Activated CD4-positive, alpha-beta T cell treated with anti-CD3 and anti-CD28 coated beads, Interleukin-2, amount 50 U/mL, for 1 hour (primary cell): ENCODE results near the gene MDC1.
"Not testable (repeated sequence)": the region's sequence is repeated elsewhere in the genome, so short reads cannot be mapped to it uniquely, and the experiment has no call there.

Experiments
- DNase-seq: peaks from one replicate; pipeline ENCODE4 v3.0.0-alpha.2; 2020

Gene MDC1

GRCh38 chr6:30744054-30744805 lies 27.1 kb upstream of the MDC1 start, which contains the start of gene IER3:
IER3 (minus strand) TSS chr6:30744547; CDS start chr6:30744518, 29 bp downstream.
- DNase-seq = peak; percentile 65

DNA sequence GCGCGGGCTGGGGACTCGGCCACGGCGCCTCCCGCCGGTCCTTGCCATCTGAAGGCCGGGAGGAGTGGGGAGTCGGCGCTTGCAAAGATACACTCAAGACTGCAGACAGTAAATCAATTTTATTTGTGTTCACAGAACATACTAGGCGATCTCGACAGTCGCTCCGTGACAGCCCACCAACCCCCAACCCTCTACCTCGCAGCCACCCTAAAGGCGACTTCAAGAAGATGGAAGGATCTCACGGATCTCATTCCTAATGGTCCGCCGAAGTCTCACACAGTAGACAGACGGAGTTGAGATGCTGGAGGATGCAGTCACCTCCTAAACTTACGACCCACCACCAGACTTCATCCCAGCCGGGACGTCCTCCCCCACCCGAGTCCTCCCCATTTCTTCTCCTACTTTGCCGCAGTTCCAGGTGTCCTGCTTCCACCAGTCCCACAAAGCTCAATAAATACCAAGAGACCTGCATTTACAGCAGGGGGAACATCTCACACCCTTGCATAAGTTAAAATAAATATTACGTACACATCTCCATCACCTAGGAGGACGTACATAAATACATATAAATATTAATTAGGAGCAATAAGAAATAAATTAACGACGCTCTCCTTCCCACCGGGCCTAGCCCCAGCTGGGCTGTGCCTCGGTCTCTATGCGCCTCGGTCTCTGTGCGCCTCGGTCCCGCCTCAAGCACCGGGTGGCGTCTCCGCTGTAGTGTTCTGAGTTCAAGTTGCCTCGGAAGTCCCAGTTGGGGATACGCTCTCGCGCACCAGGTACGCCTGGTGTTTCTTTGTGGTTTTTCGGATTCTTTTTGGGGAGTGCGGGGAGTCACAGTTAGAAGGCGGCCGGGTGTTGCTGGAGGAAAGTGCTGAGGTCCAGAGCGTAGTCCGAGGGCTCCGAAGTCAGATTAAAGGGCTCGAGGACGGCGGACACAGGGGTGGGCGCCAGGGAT lies 26.3 kb upstream of the MDC1 start:
- no peak for DNase-seq

- peak; percentile 76 for DNase-seq
Measured at GRCh38 chr6:30742316-30743098, 25.4 kb upstream of the MDC1 start, which contains the start of gene FLOT1. FLOT1 (minus strand) TSS chr6:30742687; CDS start chr6:30742189, 498 bp downstream.

- DNase-seq = no peak
Measured at GRCh38 chr6:30741789-30742315, 24.8 kb upstream of the MDC1 start.

- no peak for DNase-seq
Measured at GRCh38 chr6:30741063-30741779, 24.1 kb upstream of the MDC1 start.

DNA sequence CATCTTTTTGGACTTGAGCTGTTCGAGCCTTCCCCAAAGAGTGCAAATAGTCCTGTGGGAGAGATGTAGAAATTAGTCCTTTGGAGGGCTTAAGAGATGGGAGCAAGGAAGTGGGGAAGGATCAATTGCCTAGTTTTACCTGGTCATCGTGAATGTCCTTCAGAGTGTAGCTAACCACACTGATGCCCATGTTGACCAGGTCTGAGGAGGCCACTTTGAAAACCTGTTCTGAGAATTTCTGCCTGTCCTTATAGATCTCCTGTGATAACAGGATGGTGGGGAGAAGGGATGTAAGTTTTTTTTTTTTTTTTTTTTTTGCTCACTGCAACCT lies 23.4 kb upstream of the MDC1 start:
- no peak for DNase-seq

- no peak for DNase-seq
Measured at GRCh38 chr6:30738532-30738931, 21.5 kb upstream of the MDC1 start.

DNA sequence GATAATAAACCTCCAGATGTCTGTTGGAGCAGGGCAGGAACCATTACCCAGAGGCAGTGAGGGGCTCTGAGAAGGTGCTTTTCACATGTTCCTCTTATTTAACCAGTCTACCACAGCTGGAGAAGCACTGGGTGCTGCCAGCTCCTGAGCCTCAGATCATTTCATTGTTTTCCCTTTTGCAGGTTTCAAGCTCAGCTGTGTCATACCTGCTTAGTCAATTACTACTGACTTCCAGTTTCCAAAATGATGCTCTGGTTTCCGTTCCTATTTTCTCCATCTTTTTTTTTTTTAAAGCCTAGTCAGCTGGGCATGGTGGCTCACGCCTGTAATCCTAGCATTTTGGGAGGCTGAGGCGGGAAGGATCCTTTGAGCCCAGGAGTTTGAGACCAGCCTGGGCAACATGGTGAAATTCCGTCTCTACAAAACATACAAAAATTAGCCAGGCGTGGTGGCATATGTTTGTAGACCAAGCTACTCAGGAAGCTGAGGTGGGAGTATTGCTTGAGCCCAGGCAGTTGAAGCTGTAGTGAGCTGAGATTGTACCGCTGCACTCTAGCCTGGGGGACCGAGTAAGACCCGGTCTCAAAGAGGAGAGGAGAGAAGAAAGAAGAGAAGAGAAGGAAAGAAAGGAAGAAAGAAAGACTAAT lies 18.7 kb upstream of the MDC1 start:
- DNase-seq = no peak

DNA sequence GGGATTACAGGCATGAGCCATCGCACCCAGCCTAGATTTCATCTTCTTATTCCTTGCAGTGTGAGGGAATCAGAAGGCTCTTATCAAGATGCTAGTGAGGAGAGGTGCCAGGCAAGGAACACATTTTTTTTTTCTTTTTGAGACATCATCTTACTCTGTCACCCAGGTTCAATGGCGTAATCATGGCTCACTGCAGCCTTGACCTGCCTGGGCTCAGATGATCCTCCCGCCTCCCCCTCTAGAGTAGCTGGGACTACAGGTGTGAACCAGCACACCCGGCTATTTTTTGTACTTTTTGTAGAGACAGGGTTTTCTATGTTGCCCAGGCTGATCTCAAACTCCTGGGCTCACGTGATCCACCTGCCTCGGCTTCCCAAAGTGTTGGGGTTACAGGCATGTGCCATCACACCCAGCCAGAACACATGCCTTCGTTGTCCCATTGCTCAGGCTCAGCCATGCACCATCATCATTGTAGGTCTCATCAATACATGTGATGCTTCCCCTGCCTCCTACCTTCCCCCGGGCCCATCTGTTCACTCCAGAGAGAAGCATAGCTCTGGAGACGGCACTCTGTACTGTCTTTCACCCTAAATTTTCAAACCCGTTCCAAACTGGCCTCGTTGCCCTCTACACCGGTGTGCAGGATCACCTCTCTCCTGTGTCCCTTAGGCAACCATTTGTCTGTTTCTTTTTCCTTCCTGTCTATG lies 15.3 kb upstream of the MDC1 start:
- no peak for DNase-seq

- DNase-seq = peak; percentile 82
Measured at GRCh38 chr6:30730601-30731435, 13.7 kb upstream of the MDC1 start.

GRCh38 chr6:30727920-30728553 lies 11.0 kb upstream of the MDC1 start:
- DNase-seq = no peak

DNA sequence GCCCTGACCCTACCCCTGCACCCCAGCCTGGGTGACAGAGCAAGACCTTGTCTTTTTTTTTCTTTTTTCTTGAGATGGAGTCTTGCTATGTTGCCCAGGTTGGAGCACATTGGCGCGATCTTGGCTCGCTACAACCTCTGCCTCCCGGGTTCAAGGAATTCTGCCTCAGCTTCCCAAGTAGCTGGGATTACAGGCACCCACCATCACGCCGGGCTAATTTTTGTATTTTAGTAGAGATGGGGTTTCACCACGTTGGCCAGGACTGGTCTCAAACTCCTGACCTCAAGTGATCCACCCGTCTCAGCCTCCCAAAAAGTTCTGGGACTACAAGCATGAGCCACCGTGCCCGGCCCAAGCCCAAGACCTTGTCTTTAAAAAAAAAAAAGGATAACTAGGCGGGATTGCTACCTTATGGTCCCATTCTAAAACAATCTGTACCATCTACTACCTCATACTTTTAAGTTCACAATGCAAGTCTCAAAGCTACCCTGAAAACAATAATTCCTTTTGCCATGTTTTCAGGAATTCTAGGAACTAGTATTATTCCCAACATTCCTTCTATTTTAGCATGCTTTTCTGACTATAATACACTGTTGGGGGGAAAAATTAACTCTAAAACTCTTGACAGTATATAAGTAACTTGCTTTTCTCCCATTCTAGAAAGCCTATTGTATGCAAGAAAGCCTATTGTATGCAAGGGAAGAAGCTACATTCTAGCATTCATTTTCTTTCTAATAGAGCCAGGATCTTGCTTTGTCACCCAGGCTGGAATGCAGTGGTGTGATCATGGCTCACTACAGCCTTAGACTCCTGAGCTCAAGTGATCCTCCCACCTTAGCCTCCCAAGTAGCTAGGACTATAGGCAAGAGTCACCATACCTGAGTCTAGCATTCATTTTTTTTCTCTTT lies 9.7 kb upstream of the MDC1 start:
- DNase-seq = no peak

GRCh38 chr6:30725713-30726505 lies 8.8 kb upstream of the MDC1 start:
- DNase-seq = no peak

GRCh38 chr6:30724906-30725667 lies 8.0 kb upstream of the MDC1 start:
- DNase-seq = no peak

DNA sequence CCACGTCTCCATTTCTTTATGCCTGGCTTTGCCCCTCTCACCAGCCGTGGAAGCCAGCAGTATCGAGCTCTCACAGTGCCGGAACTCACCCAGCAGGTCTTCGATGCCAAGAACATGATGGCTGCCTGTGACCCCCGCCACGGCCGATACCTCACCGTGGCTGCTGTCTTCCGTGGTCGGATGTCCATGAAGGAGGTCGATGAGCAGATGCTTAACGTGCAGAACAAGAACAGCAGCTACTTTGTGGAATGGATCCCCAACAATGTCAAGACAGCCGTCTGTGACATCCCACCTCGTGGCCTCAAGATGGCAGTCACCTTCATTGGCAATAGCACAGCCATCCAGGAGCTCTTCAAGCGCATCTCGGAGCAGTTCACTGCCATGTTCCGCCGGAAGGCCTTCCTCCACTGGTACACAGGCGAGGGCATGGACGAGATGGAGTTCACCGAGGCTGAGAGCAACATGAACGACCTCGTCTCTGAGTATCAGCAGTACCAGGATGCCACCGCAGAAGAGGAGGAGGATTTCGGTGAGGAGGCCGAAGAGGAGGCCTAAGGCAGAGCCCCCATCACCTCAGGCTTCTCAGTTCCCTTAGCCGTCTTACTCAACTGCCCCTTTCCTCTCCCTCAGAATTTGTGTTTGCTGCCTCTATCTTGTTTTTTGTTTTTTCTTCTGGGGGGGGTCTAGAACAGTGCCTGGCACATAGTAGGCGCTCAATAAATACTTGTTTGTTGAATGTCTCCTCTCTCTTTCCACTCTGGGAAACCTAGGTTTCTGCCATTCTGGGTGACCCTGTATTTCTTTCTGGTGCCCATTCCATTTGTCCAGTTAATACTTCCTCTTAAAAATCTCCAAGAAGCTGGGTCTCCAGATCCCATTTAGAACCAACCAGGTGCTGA lies 7.0 kb upstream of the MDC1 start:
- not testable (repeated sequence) for DNase-seq
